ENCODE data around the gene NOS1. TPM values are rescaled to one million over a fixed set of nuclear protein-coding genes. Genes with fewer than 3 reads are reported as not detected.

Gene NOS1
- total RNA-seq, 1 experiment from 2014 or later: 2.3 TPM

- Histone ChIP-seq H4K5ac (ENCODE audit: insufficient read length, low read depth, low read length) (no peak overlapping the region), H3T11ph (ENCODE audit: low read length) (no peak overlapping the region), H3K27ac (ENCODE audit: insufficient read length, low read depth, low read length) (no peak overlapping the region), H3K56ac (ENCODE audit: insufficient read length, low read depth, low read length) (no peak overlapping the region), H2BK120ac (ENCODE audit: low read depth, low read length, poor library complexity, severe bottlenecking) (no peak overlapping the region), H4K8ac (replicated peaks; ENCODE audit: insufficient read length, low read depth, low read length) (no peak overlapping the region), H3K4me2 (ENCODE audit: insufficient read depth, insufficient read length, low read length) (no peak overlapping the region), H2AK5ac (ENCODE audit: insufficient read length, low read length) (no peak overlapping the region), H2BK12ac (ENCODE audit: insufficient read length, low read depth, low read length) (no peak overlapping the region), H4K20me1 (ENCODE audit: control insufficient read depth, insufficient read depth, insufficient read length) (no peaks in the 10 kb centered on the region), H2AFZ (ENCODE audit: low read length) (no peak overlapping the region), H3K9me3 (ENCODE audit: control insufficient read depth, low read depth, low read length) (no peaks in the 10 kb centered on the region), H3K23me2 (ENCODE audit: insufficient read length, low read depth, low read length, poor library complexity, severe bottlenecking) (no peaks in the 10 kb centered on the region), H3K18ac (ENCODE audit: insufficient read length, low read depth, low read length) (no peak overlapping the region), H3K4me1 (ENCODE audit: insufficient read depth, low read length) (no peaks in the 10 kb centered on the region), H3K79me2 (ENCODE audit: insufficient read depth, low read length) (no peaks in the 10 kb centered on the region), H3K14ac (ENCODE audit: insufficient read depth, low read length) (no peak overlapping the region), H3K79me1 (ENCODE audit: insufficient read depth, low read depth, low read length, poor library complexity, severe bottlenecking) (no peaks in the 10 kb centered on the region), H3K4ac (ENCODE audit: low read depth, low read length) (no peak overlapping the region), H4K91ac (ENCODE audit: insufficient read length, low read depth, low read length) (no peak overlapping the region), H2BK20ac (ENCODE audit: low read depth, low read length, poor library complexity, severe bottlenecking) (no peak overlapping the region), H3K9ac (ENCODE audit: extremely low read depth, insufficient read length, low read length) (no peak overlapping the region), H3K23ac (ENCODE audit: insufficient read length, low read depth, low read length) (no peak overlapping the region), H2BK5ac (ENCODE audit: insufficient read length, low read length) (no peak overlapping the region), H3K27me3 (ENCODE audit: insufficient read depth, low read length) (no peaks in the 10 kb centered on the region), H2BK15ac (ENCODE audit: low read depth, low read length) (no peak overlapping the region)
- H3K4me1 Mint-ChIP-seq: peaks cover 2 to 15% of the 10 kb centered on the region in 2 experiments; a peak in 2 of 4 replicates
- H3K36me3 Mint-ChIP-seq (ENCODE audit: insufficient read depth in 1 of 3, low read depth in 3 of 3): no peaks in the 10 kb centered on the region
- H3K4me3 Mint-ChIP-seq: no peak overlapping the region
- no peaks in the 10 kb centered on the region for H3K9me3 Mint-ChIP-seq
- H3K27ac Mint-ChIP-seq: no peak overlapping the region
- WGBS (ENCODE audit: extremely low coverage, insufficient read length, low lambda C conversion rate): no CpG with 5 or more reads among the region's 5 CpGs
- DNase-seq: no peak
- TF ChIP-seq CTCF (conservative IDR thresholded peaks at IDR 0.05): no peak
- H3K27me3 Mint-ChIP-seq (ENCODE audit: low read depth): peaks cover 8% of the 10 kb centered on the region
Observed at GRCh38 chr12:117390866-117391265, 29.4 kb upstream of the NOS1 start.
